Tibial nerve (tissue), 4 donors: ENCODE data around the gene DYNLT2B.

Source experiments
- EP300 ChIP-seq, 2 donors: sonication (generic); formaldehyde crosslinking; IDR thresholded peaks; one replicate each; pipeline ENCODE4 v1.6.1; 2017; ENCODE audit warnings: antibody characterized with exemption in 2 of 2, mild to moderate bottlenecking in 1 of 2
- POLR2A ChIP-seq, 2 donors: fragments of 450-650 bp; IDR thresholded peaks; one replicate each; pipeline ENCODE4 v1.6.1; 2017; ENCODE audit warnings: antibody characterized with exemption in 2 of 2, mild to moderate bottlenecking in 2 of 2, moderate library complexity in 2 of 2
- TF ChIP-seq, protein P1 (sequence below), 5 experiments: fragments of 200-600 bp in 3 of 5; fragments of 450-650 bp in 2 of 5; sonication (generic) in 3 of 5; IDR thresholded peaks; one replicate each; pipeline ENCODE4 v1.5.1; 2016 to 2019; ENCODE audit warnings: antibody characterized with exemption in 5 of 5, mild to moderate bottlenecking in 3 of 5, moderate library complexity in 2 of 5

DNA sequence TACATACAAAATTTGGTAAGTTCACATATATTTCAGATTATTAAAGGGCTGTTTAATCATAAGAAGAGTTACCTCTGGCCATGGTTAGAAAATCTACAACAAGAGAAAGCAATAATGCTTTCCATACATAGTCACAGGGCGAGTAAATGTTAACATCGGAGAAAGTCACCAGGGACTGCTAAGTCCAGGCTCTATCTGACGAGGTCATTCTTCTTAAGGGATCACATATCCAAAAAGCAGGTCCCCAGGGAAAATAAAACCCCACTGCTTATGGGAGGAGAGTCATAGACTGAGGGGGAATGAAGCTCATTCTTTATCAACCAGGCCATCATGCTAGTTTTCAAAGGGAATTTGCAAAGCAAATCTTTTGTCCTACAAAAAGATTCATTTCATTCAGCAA lies 33.6 kb downstream of the DYNLT2B start:
- TF ChIP-seq, protein P1, sequence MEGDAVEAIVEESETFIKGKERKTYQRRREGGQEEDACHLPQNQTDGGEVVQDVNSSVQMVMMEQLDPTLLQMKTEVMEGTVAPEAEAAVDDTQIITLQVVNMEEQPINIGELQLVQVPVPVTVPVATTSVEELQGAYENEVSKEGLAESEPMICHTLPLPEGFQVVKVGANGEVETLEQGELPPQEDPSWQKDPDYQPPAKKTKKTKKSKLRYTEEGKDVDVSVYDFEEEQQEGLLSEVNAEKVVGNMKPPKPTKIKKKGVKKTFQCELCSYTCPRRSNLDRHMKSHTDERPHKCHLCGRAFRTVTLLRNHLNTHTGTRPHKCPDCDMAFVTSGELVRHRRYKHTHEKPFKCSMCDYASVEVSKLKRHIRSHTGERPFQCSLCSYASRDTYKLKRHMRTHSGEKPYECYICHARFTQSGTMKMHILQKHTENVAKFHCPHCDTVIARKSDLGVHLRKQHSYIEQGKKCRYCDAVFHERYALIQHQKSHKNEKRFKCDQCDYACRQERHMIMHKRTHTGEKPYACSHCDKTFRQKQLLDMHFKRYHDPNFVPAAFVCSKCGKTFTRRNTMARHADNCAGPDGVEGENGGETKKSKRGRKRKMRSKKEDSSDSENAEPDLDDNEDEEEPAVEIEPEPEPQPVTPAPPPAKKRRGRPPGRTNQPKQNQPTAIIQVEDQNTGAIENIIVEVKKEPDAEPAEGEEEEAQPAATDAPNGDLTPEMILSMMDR (IDR thresholded peaks at IDR 0.05) = no peak
- TF ChIP-seq EP300 (IDR thresholded peaks at IDR 0.05) (no peak), POLR2A (IDR thresholded peaks at IDR 0.05) (no peak)
